ENCODE measurements around the gene CD28. TPM values are rescaled to one million over a fixed set of nuclear protein-coding genes. Genes with fewer than 3 reads are reported as not detected.

The CD28 gene
- total and polyA plus RNA-seq, 10 of the 15 experiments (the other 5 are each of a cell fraction or from before 2014, with no cell fraction given) = 0.03 to 0.23 (median 0.04) TPM; not detected in 7

- DNase-seq (ENCODE audit: low read depth, low spot score) (no peak), FAIRE-seq (no peak), ATAC-seq (no peak)
- H3K27me3 ChIP-seq (replicated peaks in 1 of 2; ENCODE audit: control insufficient read depth in 2 of 2, insufficient read depth in 2 of 2, low read length in 1 of 2) = no peaks in the 10 kb centered on the region
- H3K9me3 ChIP-seq (replicated peaks; ENCODE audit: control insufficient read depth, insufficient read depth, low read length) = no peaks in the 10 kb centered on the region
- H3K36me3 ChIP-seq (ENCODE audit: control insufficient read depth in 2 of 2, insufficient read depth in 2 of 2, low read length in 1 of 2) = no peaks in the 10 kb centered on the region
- no peak for TF ChIP-seq YBX1 (IDR thresholded peaks at IDR 0.05)
- H3K79me2 ChIP-seq (ENCODE audit: control insufficient read depth, insufficient read depth, low read length) = no peaks in the 10 kb centered on the region
- no peak overlapping the region for H3K4me2 ChIP-seq (ENCODE audit: control insufficient read depth, insufficient read depth)
- H3K9ac ChIP-seq (ENCODE audit: control insufficient read depth, insufficient read depth, low read length) = no peak overlapping the region
- WGBS (ENCODE audit: insufficient coverage, insufficient replicate concordance, low lambda C conversion rate, missing lambda C conversion rate) = 71% methylated on average over 6 of the region's 6 CpGs
- no TSS peak for BruUV-seq (replicated peaks)
- RAD21 ChIA-PET (ENCODE audit: unreplicated experiment) = no interaction called here
- SMC1A ChIA-PET (ENCODE audit: uncharacterized antibody, unreplicated experiment) = no interaction called here
- CTCF ChIA-PET = interaction anchor here (1.5 kb wide), 1 partner anchor 12 kb away, joined by 3 read pairs; no protein-coding TSS in a partner anchor
- no peak overlapping the region for H3K4me3 ChIP-seq
- peaks cover 25% of the 10 kb centered on the region for H3K4me1 ChIP-seq (ENCODE audit: control insufficient read depth, insufficient read depth, low read length)
- in situ Hi-C loops (cut with MboI) = no loop called here
- H4K20me1 ChIP-seq (ENCODE audit: control insufficient read depth, insufficient read depth) = no peaks in the 10 kb centered on the region
- POLR2A ChIA-PET = no interaction called here
- intact Hi-C loops (cut with micrococcal nuclease; ENCODE audit: unreplicated experiment) = no loop called here
- no peak overlapping the region for H2AFZ ChIP-seq (ENCODE audit: control insufficient read depth, low read depth, low read length)
- no peak overlapping the region for H3K27ac ChIP-seq (ENCODE audit: control insufficient read depth, insufficient read depth)
Measured at GRCh38 chr2:203693242-203693879, 13.1 kb upstream of the CD28 start.

GRCh38 chr2:203694191-203694590 lies 12.2 kb upstream of the CD28 start:
- Histone ChIP-seq H2AFZ (ENCODE audit: control insufficient read depth, low read depth, low read length) (no peak overlapping the region), H3K9ac (ENCODE audit: control insufficient read depth, insufficient read depth, low read length) (no peak overlapping the region), H4K20me1 (ENCODE audit: control insufficient read depth, insufficient read depth) (no peaks in the 10 kb centered on the region), H3K4me1 (ENCODE audit: control insufficient read depth, insufficient read depth, low read length) (peaks cover 18% of the 10 kb centered on the region), H3K4me2 (ENCODE audit: control insufficient read depth, insufficient read depth) (no peak overlapping the region), H3K79me2 (ENCODE audit: control insufficient read depth, insufficient read depth, low read length) (no peaks in the 10 kb centered on the region), H3K36me3 (ENCODE audit: control insufficient read depth in 2 of 2, insufficient read depth in 2 of 2, low read length in 1 of 2) (no peaks in the 10 kb centered on the region), H3K9me3 (replicated peaks; ENCODE audit: control insufficient read depth, insufficient read depth, low read length) (no peaks in the 10 kb centered on the region), H3K4me3 (no peak overlapping the region), H3K27ac (ENCODE audit: control insufficient read depth, insufficient read depth) (no peak overlapping the region), H3K27me3 (replicated peaks in 1 of 2; ENCODE audit: control insufficient read depth in 2 of 2, insufficient read depth in 2 of 2, low read length in 1 of 2) (no peaks in the 10 kb centered on the region)
- TF ChIP-seq HDAC2 (IDR thresholded peaks at IDR 0.05) (no peak), TCF7 (IDR thresholded peaks at IDR 0.05; ENCODE audit: borderline replicate concordance) (no peak), MTA3 (IDR thresholded peaks at IDR 0.05; ENCODE audit: borderline replicate concordance, low read length) (no peak), NKRF (conservative IDR thresholded peaks at IDR 0.05) (no peak)
- ATAC-seq = no peak
- ChIA-PET RAD21 (ENCODE audit: unreplicated experiment) (no interaction called here), POLR2A (no interaction called here), CTCF (no interaction called here), SMC1A (ENCODE audit: uncharacterized antibody, unreplicated experiment) (interaction anchor here (0.9 kb wide), 1 partner anchor 424 kb away, joined by 3 read pairs; no protein-coding TSS in a partner anchor)
- no TSS peak for BruUV-seq (replicated peaks)
- 22% methylated on average over 3 of the region's 3 CpGs for WGBS (ENCODE audit: insufficient coverage, insufficient replicate concordance, low lambda C conversion rate, missing lambda C conversion rate)
- no peak for FAIRE-seq
- intact Hi-C loops (cut with micrococcal nuclease; ENCODE audit: unreplicated experiment) (no loop called here), in situ Hi-C loops (cut with MboI) (no loop called here)
- DNase-seq (ENCODE audit: low read depth, low spot score) = no peak

Data from GM12878 (cell line).